OCI-LY1 (cell line): ENCODE results near the gene P3H1.

Experiments used
- CTCF ChIP-seq: fragments of 200-600 bp; sonication (generic), shearing (Covaris generic); IDR thresholded peaks from 2 replicates; pipeline ENCODE4 v1.5.1; 2017; ENCODE audit warnings: mild to moderate bottlenecking, antibody characterized with exemption, low read length, moderate library complexity, mixed read lengths
- EZH2 ChIP-seq: fragments of 200-600 bp; sonication (generic), shearing (Covaris generic); IDR thresholded peaks from 2 replicates; pipeline ENCODE4 v1.8.0; 2017; ENCODE audit warnings: borderline replicate concordance, mixed run types, mild to moderate bottlenecking, antibody characterized with exemption, low read length, moderate library complexity, mixed read lengths

GRCh38 chr1:42732126-42732680 is 34.6 kb downstream of the P3H1 start:
- TF ChIP-seq EZH2 (no peak), CTCF (no peak)
